ENCODE measurements around the gene GLB1L2.

GRCh38 chr11:134394311-134394710 is 62.5 kb downstream of the GLB1L2 start:
- no peak for TF ChIP-seq POLR2AphosphoS5 (IDR thresholded peaks at IDR 0.05)
- TF ChIP-seq CTCF (IDR thresholded peaks at IDR 0.05): no peak
- TF ChIP-seq POLR2A (IDR thresholded peaks at IDR 0.05): no peak

Data from upper lobe of left lung (tissue), 4 donors.